GM21723 (cell line): ENCODE results near the gene UVRAG.
"Not testable (repeated sequence)": the region's sequence is repeated elsewhere in the genome, so short reads cannot be mapped to it uniquely, and the experiment has no call there.

Experiments used
- ATAC-seq: cut with Tn5 transposase; IDR thresholded peaks from one replicate; pipeline ENCODE4 v1.9.1; 2021; ENCODE audit warnings: mild to moderate bottlenecking, moderate library complexity; ENCODE audit not compliant: unreplicated experiment

UVRAG gene

DNA sequence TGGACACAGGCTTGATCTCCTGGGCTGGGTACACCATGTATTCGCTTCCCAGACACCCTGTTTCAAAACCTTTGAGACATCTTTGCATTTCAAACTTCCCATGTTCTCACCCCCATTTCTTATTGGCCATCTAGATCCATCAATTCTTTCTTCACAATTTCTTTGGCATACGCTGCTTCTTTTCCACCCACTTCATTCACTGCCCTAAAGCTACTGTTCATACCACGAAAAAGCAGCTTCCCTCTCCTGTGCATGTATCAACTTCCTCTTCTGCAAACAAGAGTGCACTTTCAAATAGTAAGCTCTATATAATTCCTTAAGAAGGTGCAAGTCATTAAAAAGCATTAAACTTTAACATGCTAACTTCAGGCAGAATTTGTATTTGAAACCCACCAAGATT lies 21.4 kb downstream of the UVRAG start:
- ATAC-seq, result no peak

DNA sequence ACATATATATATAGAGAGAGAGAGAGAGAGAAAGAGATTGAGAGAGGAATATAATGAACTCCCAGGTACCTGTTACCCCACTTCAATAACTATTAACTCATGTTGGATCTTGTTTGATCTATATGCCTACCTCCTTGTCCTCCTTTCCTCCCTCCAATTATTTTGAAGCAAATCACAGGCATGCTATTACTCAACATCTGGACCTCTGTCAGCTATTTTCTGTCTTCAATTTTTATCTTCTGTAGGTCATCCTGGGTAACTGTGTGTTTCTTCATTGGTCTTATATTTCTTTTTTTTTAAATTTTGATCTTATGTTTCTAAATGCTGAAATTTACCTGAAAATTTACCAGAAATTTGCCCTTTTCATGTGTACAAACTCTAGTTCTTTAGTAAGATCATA lies 24.8 kb downstream of the UVRAG start:
- ATAC-seq, result no peak

DNA sequence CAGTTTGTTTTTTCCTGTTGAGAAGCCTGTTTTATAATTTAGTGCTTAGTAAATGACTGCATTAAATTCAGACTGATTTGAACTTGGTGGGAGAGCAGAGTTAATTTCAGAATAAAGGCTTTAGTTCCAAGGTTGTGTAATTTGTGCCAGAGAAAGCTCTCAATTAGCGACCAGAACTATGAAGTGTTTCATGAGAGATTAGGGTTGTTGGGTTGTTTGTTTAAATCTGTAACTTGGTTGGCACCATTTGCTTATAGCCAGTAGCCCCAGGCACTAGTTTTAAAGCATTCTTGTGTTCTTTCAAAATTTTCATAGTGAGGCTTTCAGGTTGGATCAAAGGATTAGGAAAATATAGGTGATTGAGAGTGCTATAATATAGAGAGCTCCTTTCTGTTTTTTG lies 25.5 kb downstream of the UVRAG start:
- no peak for ATAC-seq

DNA sequence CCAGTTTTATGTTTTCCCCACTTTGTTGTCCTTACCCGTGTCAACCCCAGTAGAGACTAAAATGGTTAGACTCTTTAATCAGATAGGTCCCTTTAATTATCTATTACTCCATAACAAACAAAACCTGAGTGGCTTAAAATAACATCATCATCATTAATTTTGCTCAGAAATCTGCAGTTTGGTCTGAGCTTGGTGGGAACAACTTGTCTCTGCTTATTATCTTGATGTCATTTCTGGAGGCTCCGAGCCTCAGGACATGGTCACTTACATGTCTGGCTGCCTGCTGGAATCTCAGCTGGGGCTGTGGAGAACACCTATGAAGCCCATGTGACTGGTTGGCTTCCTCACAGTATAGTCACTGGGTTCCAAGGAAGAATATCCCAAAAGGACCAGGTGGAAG lies 26.7 kb downstream of the UVRAG start:
- ATAC-seq, result no peak

DNA sequence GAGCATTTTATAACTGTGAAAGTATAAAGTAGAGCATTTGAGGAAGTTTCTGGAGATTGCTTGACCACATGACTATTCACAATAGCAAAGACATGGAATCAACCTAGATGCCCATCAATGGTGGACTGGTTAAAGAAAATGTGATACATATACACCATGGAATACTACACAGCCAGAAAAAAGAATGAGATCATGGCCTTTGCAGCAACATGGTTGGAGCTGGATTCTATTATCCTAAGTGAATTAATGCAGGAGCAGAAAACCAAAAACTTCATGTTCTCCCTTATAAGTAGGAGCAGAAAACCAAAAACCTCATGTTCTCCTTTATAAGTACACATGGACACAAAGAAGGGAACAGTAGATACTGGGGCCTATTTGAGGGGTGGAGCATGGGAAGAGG lies 30.3 kb downstream of the UVRAG start:
- no peak for ATAC-seq

DNA sequence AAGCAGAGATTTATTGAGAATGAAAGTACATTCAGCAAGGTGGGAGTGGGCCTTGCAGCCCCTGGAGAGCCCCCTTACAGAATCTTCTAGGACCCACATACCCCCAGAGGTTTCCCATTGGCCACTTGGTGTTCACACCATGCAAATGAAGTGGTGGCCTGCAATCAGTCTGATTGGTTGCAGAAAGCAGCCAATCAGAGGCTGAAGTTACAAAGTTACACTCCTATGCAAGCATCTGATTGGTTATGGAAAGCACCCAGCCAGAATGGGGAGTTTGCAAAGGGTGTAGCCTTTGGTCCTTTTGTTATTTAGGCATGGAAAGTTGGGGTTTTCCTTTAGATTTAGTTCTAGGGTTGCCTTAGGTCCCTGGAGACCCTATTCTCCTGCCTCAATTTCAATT lies 34.9 kb downstream of the UVRAG start:
- no peak for ATAC-seq

DNA sequence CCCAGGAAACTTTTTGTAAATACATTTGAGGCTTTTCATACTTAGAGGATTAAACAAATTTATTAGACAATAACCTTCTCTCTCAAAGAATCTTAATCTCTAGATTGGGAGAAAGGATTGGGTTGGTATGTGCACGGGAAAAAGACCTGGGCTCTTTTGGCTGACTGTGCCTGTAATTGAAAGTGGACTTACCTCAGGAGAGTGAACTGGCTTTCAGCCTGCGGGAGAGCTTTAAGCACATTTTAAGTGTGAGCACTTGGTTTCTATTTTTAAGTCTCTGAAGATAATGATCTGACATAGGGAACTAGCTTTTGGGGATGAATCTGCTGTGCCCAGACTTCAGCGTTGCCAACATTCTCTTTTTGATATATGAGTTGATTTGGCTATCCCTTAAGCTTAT lies 35.8 kb downstream of the UVRAG start:
- ATAC-seq, result no peak

DNA sequence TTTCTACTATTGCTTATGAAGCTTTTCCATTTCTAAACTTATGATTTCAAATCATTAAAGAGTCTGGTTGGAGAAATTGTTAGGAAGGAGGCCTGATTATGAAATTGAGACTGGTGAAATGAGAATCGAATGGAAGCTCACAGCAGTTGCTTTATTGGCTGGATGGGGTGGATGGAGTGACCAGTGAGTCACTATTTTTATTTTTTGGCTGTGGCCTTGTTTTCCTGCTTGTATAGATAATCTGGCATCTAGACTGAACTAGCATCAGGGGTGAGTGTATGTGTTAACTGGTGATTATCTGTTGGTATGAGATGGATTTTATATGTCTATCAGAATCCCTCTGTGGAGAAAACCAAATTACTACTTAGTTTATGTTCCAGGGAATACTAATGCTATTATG lies 36.2 kb downstream of the UVRAG start:
- ATAC-seq, result no peak

DNA sequence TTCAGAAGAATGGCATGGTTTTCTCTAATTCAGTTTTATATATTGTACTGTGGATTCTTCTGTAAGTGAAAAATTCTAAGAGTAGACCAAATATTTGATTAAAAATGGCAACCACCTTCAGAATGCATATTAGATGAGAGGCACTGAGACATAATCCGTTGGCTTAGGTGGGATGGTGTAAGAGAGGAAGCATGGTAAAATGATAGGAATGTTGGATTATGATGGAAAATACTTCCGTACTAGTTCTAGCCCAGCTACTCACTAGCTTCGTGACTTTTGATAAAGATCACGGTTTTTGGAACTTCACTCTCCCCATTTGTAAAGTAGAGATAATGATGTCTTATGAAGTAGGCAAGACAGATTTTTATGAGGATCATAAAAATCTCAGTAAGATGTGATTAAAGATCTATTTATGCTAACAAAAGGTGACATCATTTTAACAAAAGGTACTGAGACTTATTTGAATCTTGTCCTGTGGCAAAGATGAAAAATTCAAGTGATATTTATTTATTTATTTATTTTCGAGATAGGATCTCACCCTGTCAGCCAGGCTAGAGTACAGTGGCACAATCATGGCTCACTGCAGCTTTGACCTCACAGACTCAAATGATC lies 37.5 kb downstream of the UVRAG start:
- ATAC-seq, result no peak

DNA sequence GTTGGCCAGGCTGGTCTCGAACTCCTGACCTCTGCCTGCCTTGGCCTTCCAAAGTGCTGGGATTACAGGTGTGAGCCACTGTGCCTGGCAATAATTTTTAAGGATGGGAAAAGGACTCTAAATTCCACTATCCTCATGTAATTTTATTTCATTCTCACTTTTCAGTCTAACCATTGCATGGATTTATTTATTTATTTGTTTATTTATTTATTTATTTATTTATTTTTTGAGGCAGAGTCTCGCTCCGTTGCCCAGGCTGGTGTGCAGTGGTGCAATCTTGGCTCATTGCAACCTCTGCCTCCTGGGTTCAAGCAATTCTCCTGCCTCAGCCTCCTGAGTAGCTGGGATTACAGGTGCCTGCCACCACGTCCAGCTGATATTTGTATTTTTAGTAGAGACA lies 38.6 kb downstream of the UVRAG start:
- not testable (repeated sequence) for ATAC-seq

DNA sequence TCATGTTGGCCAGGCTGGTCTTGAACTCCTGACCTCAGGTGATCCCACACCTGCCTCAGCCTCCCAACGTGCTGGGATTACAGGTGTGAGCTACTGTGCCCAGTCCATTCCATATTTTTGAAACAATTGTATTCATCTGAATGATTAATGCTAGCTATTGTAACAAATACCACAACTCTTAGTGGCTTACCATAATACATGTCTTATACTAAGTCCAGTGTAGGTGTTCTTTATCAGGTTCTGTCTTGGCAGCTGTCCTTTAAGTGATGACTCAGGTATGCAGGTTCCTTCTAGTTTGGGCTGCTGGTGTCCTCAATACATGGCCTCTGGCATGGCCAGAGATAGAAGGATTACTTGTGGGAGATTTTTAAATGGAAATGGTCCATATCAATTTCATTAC lies 39.0 kb downstream of the UVRAG start:
- no peak for ATAC-seq

DNA sequence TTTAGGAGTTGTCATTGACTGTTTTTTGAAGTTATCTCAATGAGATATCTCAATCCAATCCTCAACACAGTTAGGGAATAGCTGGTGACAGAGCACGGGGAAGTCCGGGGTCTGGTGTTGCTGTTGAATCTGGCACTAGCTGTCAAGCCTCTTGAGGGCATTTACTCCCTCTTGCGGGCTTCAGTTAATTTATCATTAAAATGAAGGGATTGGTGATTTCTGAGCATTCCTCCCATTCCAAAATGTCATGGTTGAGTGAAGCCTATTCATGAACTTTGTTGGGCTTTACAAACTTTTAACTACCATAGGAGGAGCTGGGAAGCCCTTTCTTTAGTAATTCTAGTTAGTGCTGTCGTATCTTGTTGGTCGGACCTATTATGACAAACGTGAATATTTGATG lies 40.2 kb downstream of the UVRAG start:
- no peak for ATAC-seq

DNA sequence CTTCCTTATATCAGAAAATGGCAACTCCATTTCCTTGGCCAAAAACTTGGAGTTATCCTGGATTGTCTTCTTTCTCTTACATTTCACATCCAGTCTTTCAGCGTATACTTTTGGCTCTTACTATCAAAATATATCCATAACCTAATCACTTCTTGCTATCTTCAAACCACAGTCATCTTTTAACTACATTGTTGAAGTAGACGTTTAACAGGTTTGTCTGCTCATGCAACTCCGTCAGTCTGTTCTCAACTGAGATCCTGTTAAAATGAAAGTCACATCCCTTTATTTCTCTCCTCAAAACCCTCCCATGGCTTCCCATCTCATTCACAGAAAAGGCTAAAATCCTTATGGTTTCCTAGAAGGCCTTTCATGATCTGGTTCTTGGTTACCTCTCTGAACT lies 41.9 kb downstream of the UVRAG start:
- no peak for ATAC-seq

DNA sequence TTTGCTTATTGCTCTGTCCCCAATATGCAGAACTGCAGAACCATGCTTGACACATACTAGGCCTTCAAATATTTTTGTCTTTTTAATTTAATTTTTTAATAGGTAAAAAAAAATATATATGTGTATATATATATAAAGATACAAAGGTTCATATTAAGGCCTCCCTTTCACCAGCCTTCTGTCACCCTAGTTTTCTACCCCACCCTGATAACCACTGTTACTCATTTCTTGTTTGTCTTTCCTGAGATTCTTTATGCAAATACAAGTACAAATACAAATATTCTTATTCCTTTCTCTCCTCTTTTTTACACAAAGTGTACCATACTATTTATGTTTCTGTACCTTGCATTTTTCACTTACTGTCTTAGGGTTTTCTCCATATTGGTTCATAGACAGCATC lies 43.0 kb downstream of the UVRAG start:
- ATAC-seq, result no peak

DNA sequence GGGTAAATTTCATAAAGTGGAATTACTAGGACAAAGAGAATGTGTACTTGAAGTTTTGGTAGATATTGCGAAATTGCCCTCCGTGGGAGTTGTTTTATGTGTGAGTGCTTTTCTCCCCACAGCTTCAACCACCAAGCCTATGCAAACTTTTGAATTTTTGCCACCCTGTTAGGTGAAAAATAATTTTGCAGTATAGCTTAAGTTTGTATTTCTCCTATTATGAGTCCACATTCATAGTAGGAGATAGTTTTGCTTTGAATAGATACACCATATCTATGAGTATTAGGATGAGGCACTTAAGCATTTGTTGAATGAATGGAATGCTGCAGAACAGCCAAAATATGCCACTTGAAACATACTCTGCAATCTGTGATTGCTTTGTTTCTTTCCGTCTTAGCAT lies 43.6 kb downstream of the UVRAG start:
- ATAC-seq, result no peak

DNA sequence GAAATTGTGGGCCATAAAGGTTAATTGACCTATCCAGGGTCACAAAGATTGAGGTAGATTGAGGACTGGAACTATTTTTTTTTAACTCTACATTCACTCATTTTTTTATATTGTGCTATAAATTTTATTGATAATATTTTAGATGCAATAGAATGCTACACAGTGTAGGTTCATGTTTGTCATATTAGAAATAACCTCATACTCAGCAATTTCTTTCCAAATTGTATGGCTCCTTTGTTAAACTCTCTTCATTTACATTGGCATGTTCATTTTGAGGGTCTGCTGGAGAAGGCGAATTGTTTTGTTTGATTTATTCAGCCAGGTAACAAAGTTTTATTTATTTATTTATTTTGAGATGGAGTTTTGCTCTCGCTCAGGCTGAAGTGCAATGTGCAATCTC lies 44.6 kb downstream of the UVRAG start:
- no peak for ATAC-seq

DNA sequence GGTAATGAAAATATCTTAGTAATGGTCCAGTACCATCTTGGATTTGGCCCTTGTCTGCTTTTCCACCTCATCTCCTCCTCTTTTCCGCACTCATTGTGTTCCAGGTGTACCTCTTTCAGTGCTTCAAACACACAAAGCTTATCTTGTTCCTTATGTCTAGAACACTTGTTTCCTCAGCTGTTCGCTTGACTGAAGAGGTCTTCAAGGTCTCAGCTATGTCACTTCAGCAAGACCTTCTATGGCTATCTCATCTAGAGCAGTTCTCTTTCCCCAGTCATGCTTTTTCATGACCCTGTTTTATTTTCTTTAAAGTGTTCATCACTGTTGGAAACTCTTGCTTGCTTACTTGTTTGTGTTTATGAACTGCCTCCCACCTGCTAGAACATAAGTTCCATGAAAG lies 47.4 kb downstream of the UVRAG start:
- ATAC-seq, result no peak

DNA sequence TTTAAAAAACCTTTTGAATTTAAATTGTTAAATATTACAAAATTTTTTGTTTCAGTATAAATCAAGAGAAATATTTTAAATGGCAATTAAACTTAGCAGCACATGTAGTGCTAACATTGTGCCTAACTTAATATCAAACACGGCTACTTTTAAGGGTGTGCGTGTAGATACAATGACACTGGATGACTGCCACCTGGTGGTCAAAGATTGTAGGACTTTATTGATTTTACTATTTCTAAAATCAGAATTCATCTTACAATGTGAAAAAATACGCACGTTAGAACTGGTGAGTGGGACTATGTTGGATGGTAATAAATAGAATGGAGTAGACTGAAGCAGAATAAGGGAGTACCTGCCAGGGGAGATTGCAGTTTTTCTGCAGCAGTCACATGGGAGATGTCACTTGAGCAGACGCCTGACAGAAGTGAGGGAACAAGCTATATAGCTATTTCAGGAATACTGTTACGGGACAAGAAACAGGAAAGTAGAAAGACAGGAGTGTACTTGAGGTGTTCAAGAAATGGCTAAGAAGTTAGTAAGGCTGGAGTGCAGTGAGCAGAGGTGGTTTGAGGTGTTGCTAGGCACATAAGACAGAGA lies 52.9 kb downstream of the UVRAG start:
- peak; percentile 48 for ATAC-seq

DNA sequence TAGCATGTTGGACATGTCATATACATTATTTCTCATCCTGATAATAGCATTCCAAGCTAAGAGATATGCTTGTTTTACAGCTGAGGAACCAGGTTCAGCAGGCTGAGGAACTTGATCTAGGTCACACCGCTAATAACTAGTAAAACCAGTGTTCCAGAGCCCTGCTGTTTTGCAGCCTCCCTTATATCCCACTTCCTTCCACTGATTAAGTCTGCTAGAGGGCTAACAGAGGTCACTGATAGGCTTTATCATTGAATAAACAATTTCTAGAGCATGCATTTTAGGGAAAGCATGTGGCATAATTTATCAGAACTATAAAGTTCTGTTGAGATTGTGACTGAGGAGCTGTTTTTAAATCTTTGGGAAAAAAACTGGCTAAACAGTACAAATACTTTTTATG lies 54.0 kb downstream of the UVRAG start:
- no peak for ATAC-seq

DNA sequence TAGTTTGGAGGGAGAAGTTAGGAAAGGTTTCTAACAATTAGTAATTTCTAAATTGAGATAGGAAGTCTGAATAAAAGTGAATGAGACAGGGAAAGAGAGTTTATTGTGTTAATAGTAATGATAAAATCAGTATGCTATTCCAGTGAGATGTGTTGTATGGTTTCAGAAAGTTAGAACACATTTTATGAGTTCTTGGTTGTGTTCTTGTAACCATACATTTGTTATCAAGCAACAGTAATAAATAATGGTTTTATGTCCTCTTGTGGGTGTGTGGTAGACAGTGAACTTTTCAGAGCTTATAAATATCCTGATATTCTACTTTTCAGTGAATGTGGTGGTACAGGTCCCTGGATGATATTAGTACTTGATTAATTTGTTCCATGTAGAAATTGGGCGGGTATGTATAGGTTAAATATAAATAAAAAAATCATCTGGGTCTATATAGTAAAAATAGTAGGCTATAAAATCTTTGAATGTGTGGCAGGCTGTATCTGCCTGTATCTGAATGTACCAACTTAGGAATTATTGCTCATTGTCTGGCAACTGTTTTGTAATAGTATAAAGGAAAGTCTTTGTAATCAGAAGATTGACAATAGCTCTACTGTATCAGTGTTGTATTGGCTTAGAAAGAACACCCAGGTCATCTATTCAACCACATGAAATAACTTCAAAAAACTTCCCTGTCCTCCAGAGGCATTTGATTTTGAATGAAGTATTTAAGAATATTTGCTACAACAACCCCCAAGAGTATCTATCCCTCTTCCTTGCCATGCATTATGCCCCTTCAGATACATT lies 54.8 kb downstream of the UVRAG start:
- no peak for ATAC-seq

DNA sequence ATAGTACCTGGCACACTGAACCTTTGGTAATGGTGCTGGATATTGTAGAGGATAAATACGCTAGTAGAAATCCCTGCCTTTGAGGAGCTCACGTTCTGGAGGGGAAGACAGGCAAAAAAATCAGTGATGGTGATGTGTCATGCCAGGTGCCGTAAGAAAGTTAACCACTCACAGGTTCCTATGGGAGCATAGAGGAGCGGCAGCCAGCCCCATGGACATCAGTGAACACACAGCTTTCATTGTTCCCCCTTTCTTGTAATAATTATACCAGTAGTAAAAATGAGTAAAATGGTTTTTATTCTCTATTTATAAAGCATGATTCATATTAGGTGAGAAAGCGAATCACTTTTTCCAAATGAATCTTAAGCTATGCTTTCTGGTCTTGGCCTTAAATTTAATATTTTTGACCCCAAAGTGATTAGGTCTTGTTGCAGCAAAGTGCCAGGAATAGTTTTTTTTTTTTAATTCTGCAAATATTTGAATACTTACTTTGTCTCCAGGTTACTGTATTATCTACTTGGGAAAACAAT lies 57.9 kb downstream of the UVRAG start:
- peak; percentile 27 for ATAC-seq
